H9 (cell line): ENCODE data around the gene PGAM1. TPM values are rescaled to one million over a fixed set of nuclear protein-coding genes. Genes with fewer than 3 reads are reported as not detected.

Source experiments
- DNase-seq: peaks from one replicate; pipeline ENCODE4 v3.0.0-alpha.2; 2017
- H2AFZ ChIP-seq: one replicate; pipeline ENCODE4 v1.6.1; 2013; ENCODE audit warnings: mild to moderate bottlenecking, low read length, control low read depth, moderate library complexity
- H2AK5ac ChIP-seq: 2 replicates; pipeline ENCODE4 v1.6.1; 2013; ENCODE audit warnings: low read length, control low read depth, mixed read lengths; ENCODE audit not compliant: insufficient read length
- H2BK120ac ChIP-seq: one replicate; pipeline ENCODE4 v1.6.1; 2013; ENCODE audit warnings: low read depth, mild to moderate bottlenecking, low read length, control low read depth, inconsistent platforms; ENCODE audit not compliant: poor library complexity, severe bottlenecking
- H2BK12ac ChIP-seq: 2 replicates; pipeline ENCODE4 v1.6.1; 2013; ENCODE audit warnings: low read length, control low read depth, mixed read lengths, low read depth; ENCODE audit not compliant: insufficient read length
- H2BK15ac ChIP-seq: 2 replicates; pipeline ENCODE4 v1.6.1; 2013; ENCODE audit warnings: low read depth, low read length, control low read depth
- H2BK20ac ChIP-seq: one replicate; pipeline ENCODE4 v1.6.1; 2013; ENCODE audit warnings: low read depth, mild to moderate bottlenecking, low read length, control low read depth, inconsistent platforms; ENCODE audit not compliant: poor library complexity, severe bottlenecking
- H2BK5ac ChIP-seq: 2 replicates; pipeline ENCODE4 v1.6.1; 2013; ENCODE audit warnings: low read length, control low read depth, mixed read lengths; ENCODE audit not compliant: insufficient read length
- H3K14ac ChIP-seq: 2 replicates; pipeline ENCODE4 v1.6.1; 2013; ENCODE audit warnings: low read length, control low read depth; ENCODE audit not compliant: insufficient read depth
- H3K18ac ChIP-seq: 2 replicates; pipeline ENCODE4 v1.6.1; 2013; ENCODE audit warnings: low read depth, mild to moderate bottlenecking, mixed read lengths, low read length, control low read depth; ENCODE audit not compliant: insufficient read length
- H3K23ac ChIP-seq: 2 replicates; pipeline ENCODE4 v1.6.1; 2013; ENCODE audit warnings: low read length, control low read depth, mixed read lengths, low read depth; ENCODE audit not compliant: insufficient read length
- H3K23me2 ChIP-seq: 2 replicates; pipeline ENCODE4 v1.6.1; 2013; ENCODE audit warnings: low read depth, mild to moderate bottlenecking, mixed read lengths, low read length, control low read depth; ENCODE audit not compliant: insufficient read length, poor library complexity, severe bottlenecking
- H3K27ac ChIP-seq: 2 replicates; pipeline ENCODE4 v1.5.1; 2013; ENCODE audit warnings: low read length, control low read depth, mixed read lengths, low read depth; ENCODE audit not compliant: insufficient read length
- H3K27me3 ChIP-seq: 2 replicates; pipeline ENCODE4 v1.6.1; 2013; ENCODE audit warnings: low read length, control low read depth, inconsistent platforms; ENCODE audit not compliant: insufficient read depth
- H3K4ac ChIP-seq: 2 replicates; pipeline ENCODE4 v1.6.1; 2013; ENCODE audit warnings: low read depth, mild to moderate bottlenecking, control low read depth, inconsistent platforms, low read length, moderate library complexity
- H3K4me1 ChIP-seq: 2 replicates; pipeline ENCODE4 v1.6.1; 2013; ENCODE audit warnings: low read length, control low read depth, inconsistent platforms; ENCODE audit not compliant: insufficient read depth
- H3K4me2 ChIP-seq: 2 replicates; pipeline ENCODE4 v1.6.1; 2013; ENCODE audit warnings: low read length, control low read depth, mixed read lengths; ENCODE audit not compliant: insufficient read length, insufficient read depth
- H3K56ac ChIP-seq: 2 replicates; pipeline ENCODE4 v1.6.1; 2013; ENCODE audit warnings: low read depth, mild to moderate bottlenecking, mixed read lengths, low read length, control low read depth; ENCODE audit not compliant: insufficient read length
- H3K79me1 ChIP-seq: 2 replicates; pipeline ENCODE4 v1.6.1; 2013; ENCODE audit warnings: low read depth, mild to moderate bottlenecking, moderate library complexity, low read length, control low read depth, inconsistent platforms; ENCODE audit not compliant: insufficient read depth, poor library complexity, severe bottlenecking
- H3K79me2 ChIP-seq: 2 replicates; pipeline ENCODE4 v1.6.1; 2013; ENCODE audit warnings: low read length, control low read depth, inconsistent platforms; ENCODE audit not compliant: insufficient read depth
- H3K9ac ChIP-seq: 2 replicates; pipeline ENCODE4 v1.6.1; 2013; ENCODE audit warnings: low read length, control low read depth, mixed read lengths; ENCODE audit not compliant: insufficient read length; ENCODE audit errors: extremely low read depth
- H3K9me3 ChIP-seq: one replicate; pipeline ENCODE4 v1.6.1; 2013; ENCODE audit warnings: low read depth, low read length, inconsistent platforms; ENCODE audit not compliant: control insufficient read depth
- H3T11ph ChIP-seq: one replicate; pipeline ENCODE4 v1.6.1; 2013; ENCODE audit warnings: mild to moderate bottlenecking, low read length, control low read depth, inconsistent platforms
- H4K20me1 ChIP-seq: one replicate; pipeline ENCODE4 v1.6.1; 2013; ENCODE audit not compliant: control insufficient read depth, insufficient read length, insufficient read depth
- H4K5ac ChIP-seq: 2 replicates; pipeline ENCODE4 v1.6.1; 2013; ENCODE audit warnings: low read depth, mild to moderate bottlenecking, mixed read lengths, low read length, control low read depth; ENCODE audit not compliant: insufficient read length
- H4K8ac ChIP-seq: replicated peaks from 2 replicates; pipeline ENCODE4 v1.6.1; 2013; ENCODE audit warnings: low read length, control low read depth, mixed read lengths, low read depth; ENCODE audit not compliant: insufficient read length
- H4K91ac ChIP-seq: 2 replicates; pipeline ENCODE4 v1.6.1; 2013; ENCODE audit warnings: low read depth, mild to moderate bottlenecking, moderate library complexity, mixed read lengths, low read length, control low read depth; ENCODE audit not compliant: insufficient read length
- H3K27ac Mint-ChIP-seq, 3 experiments: 2 replicates in 2 of 3; 3 replicates in 1 of 3; pipeline ENCODE4 v1.8.0; 2020 to 2021; ENCODE audit warnings: mixed read lengths in 3 of 3, mild to moderate bottlenecking in 1 of 3, moderate library complexity in 1 of 3
- H3K27me3 Mint-ChIP-seq: 2 replicates; pipeline ENCODE4 v1.8.0; 2021; ENCODE audit warnings: low read depth, mild to moderate bottlenecking, moderate library complexity, mixed read lengths
- H3K36me3 Mint-ChIP-seq, 3 experiments: 2 replicates in 2 of 3; 3 replicates in 1 of 3; pipeline ENCODE4 v1.8.0; 2020 to 2021; ENCODE audit warnings: low read depth in 3 of 3, mixed read lengths in 3 of 3; ENCODE audit not compliant: insufficient read depth in 1 of 3
- H3K4me1 Mint-ChIP-seq, 2 experiments: 2 replicates each; pipeline ENCODE4 v1.8.0; 2020; ENCODE audit warnings: mixed read lengths in 2 of 2
- H3K4me3 Mint-ChIP-seq, 2 experiments: 2 replicates in 1 of 2; 3 replicates in 1 of 2; pipeline ENCODE4 v1.8.0; 2020 to 2021; ENCODE audit warnings: mild to moderate bottlenecking in 2 of 2, mixed read lengths in 2 of 2, moderate library complexity in 1 of 2
- H3K9me3 Mint-ChIP-seq, 2 experiments: 2 replicates in 1 of 2; 3 replicates in 1 of 2; pipeline ENCODE4 v1.8.0; 2020; ENCODE audit warnings: mild to moderate bottlenecking in 2 of 2, mixed read lengths in 2 of 2, moderate library complexity in 1 of 2
- CTCF ChIP-seq: fragments of 200-600 bp; sonication (generic); conservative IDR thresholded peaks from 3 replicates; pipeline ENCODE4 v1.8.0; 2021; ENCODE audit warnings: antibody characterized with exemption, mild to moderate bottlenecking
- WGBS: extraction: QIAGEN DNeasy Blood & Tissue Kit; methylation state at CpG from one replicate; pipeline ENCODE4 v1.1.7; 2013; ENCODE audit warnings: missing lambda C conversion rate, low lambda C conversion rate, mixed read lengths; ENCODE audit not compliant: insufficient read length; ENCODE audit errors: extremely low coverage; 5-methylcytosine and 5-hydroxymethylcytosine counted together
- total RNA-seq: library from RNA; stranded (reverse); gene quantifications from 2 replicates; pipeline ENCODE4 v1.2.1, GENCODE V29; 2021

Gene PGAM1
- total RNA-seq, 1 experiment from 2014 or later = 932 TPM

GRCh38 chr10:97411406-97411805 lies 14.6 kb upstream of the PGAM1 start:
- no peaks in the 10 kb centered on the region for H3K79me1 ChIP-seq
- Mint-ChIP-seq H3K4me1 (peaks cover 6 to 7% of the 10 kb centered on the region in 2 experiments), H3K4me3 (no peak overlapping the region; a peak in 1 of 5 replicates), H3K9me3 (no peaks in the 10 kb centered on the region), H3K36me3 (no peaks in the 10 kb centered on the region), H3K27ac (no peak overlapping the region), H3K27me3 (no peaks in the 10 kb centered on the region)
- no peak overlapping the region for H2AFZ ChIP-seq
- TF ChIP-seq CTCF = no peak
- no peak overlapping the region for H4K8ac ChIP-seq
- H3K4me2 ChIP-seq = no peak overlapping the region
- no peak overlapping the region for H2BK15ac ChIP-seq
- H4K91ac ChIP-seq = no peak overlapping the region
- no peak overlapping the region for H3K27ac ChIP-seq
- no peak overlapping the region for H3K56ac ChIP-seq
- no peaks in the 10 kb centered on the region for H4K20me1 ChIP-seq
- no CpG with 5 or more reads among the region's 4 CpGs for WGBS
- H3K9me3 ChIP-seq = no peaks in the 10 kb centered on the region
- H3K14ac ChIP-seq = no peak overlapping the region
- H3K18ac ChIP-seq = no peak overlapping the region
- H3K23ac ChIP-seq = no peak overlapping the region
- no peak overlapping the region for H2BK120ac ChIP-seq
- no peak overlapping the region for H4K5ac ChIP-seq
- H2AK5ac ChIP-seq = no peak overlapping the region
- H3K79me2 ChIP-seq = no peaks in the 10 kb centered on the region
- DNase-seq = no peak
- H3T11ph ChIP-seq = no peak overlapping the region
- H2BK5ac ChIP-seq = no peak overlapping the region
- no peak overlapping the region for H2BK12ac ChIP-seq
- H2BK20ac ChIP-seq = no peak overlapping the region
- no peaks in the 10 kb centered on the region; the same call in 1 of the 2 replicates for H3K4me1 ChIP-seq
- H3K23me2 ChIP-seq = peaks cover 3% of the 10 kb centered on the region
- H3K4ac ChIP-seq = no peak overlapping the region
- H3K9ac ChIP-seq = no peak overlapping the region
- H3K27me3 ChIP-seq = no peaks in the 10 kb centered on the region
